Fibroblast of mammary gland (primary cell): Measurements from ENCODE around the gene APOBEC3G.

Experiments
- DNase-seq: peaks from one replicate; pipeline ENCODE4 v3.0.0-alpha.2; 2010; ENCODE audit warnings: low read depth
- H3K4me3 ChIP-seq: 2 replicates; pipeline ENCODE4 v1.5.1; 2011; ENCODE audit warnings: low read depth, mild to moderate bottlenecking, low read length, moderate library complexity; ENCODE audit not compliant: control insufficient read depth
- CTCF ChIP-seq: conservative IDR thresholded peaks from 2 replicates; pipeline ENCODE4 v1.5.1; 2011; ENCODE audit warnings: low read depth, low read length, inconsistent platforms; ENCODE audit not compliant: control insufficient read depth, insufficient read depth

APOBEC3G gene

GRCh38 chr22:39103431-39103830, 26.4 kb downstream of the APOBEC3G start:
- no peak for DNase-seq
- TF ChIP-seq CTCF = no peak
- no peak overlapping the region for H3K4me3 ChIP-seq

- H3K4me3 ChIP-seq = no peak overlapping the region
- no peak for DNase-seq
- no peak for TF ChIP-seq CTCF
These were observed 29.3 kb downstream of the APOBEC3G start for GRCh38 chr22:39106326-39106725.

- no peak for TF ChIP-seq CTCF
- DNase-seq = no peak
- no peak overlapping the region for H3K4me3 ChIP-seq
These were observed 31.4 kb downstream of the APOBEC3G start for GRCh38 chr22:39108487-39108886.

- DNase-seq = no peak
- H3K4me3 ChIP-seq = no peak overlapping the region
- no peak for TF ChIP-seq CTCF
These were observed 32.3 kb downstream of the APOBEC3G start for GRCh38 chr22:39109361-39109760.

- no peak for DNase-seq
- no peak for TF ChIP-seq CTCF
These were observed 33.8 kb downstream of the APOBEC3G start for GRCh38 chr22:39110631-39111561.

GRCh38 chr22:39114112-39114511, 37.0 kb downstream of the APOBEC3G start:
- DNase-seq = no peak
- no peak overlapping the region for H3K4me3 ChIP-seq
- TF ChIP-seq CTCF = no peak

More at GRCh38 chr22:39110631-39111561, 33.8 kb downstream of the APOBEC3G start:
- H3K4me3 ChIP-seq = no peak overlapping the region
